GM21423 (cell line): ENCODE results near the gene TUBGCP6.

ENCODE experiments used
- ATAC-seq: cut with Tn5 transposase; IDR thresholded peaks from one replicate; pipeline ENCODE4 v1.9.1; 2021; ENCODE audit warnings: mild to moderate bottlenecking, moderate library complexity; ENCODE audit not compliant: unreplicated experiment

TUBGCP6 gene

GRCh38 chr22:50227579-50228215 lies 17.1 kb downstream of the TUBGCP6 start:
- no peak for ATAC-seq

GRCh38 chr22:50226875-50227165 lies 18.0 kb downstream of the TUBGCP6 start:
- ATAC-seq: no peak

- no peak for ATAC-seq
These were observed 18.6 kb downstream of the TUBGCP6 start for GRCh38 chr22:50226063-50226874.

- no peak for ATAC-seq
These were observed 19.4 kb downstream of the TUBGCP6 start for GRCh38 chr22:50225200-50225969.

- ATAC-seq: no peak
These were observed 20.8 kb downstream of the TUBGCP6 start for GRCh38 chr22:50224071-50224470.

- no peak for ATAC-seq
These were observed 22.3 kb downstream of the TUBGCP6 start for GRCh38 chr22:50222508-50222907.

- ATAC-seq: no peak
These were observed 23.2 kb downstream of the TUBGCP6 start for GRCh38 chr22:50221410-50222300.

- ATAC-seq: no peak
These were observed 24.0 kb downstream of the TUBGCP6 start for GRCh38 chr22:50220603-50221409.

GRCh38 chr22:50219800-50220602 lies 24.8 kb downstream of the TUBGCP6 start:
- no peak for ATAC-seq

- ATAC-seq: no peak
These were observed 25.7 kb downstream of the TUBGCP6 start for GRCh38 chr22:50218996-50219727.

GRCh38 chr22:50218153-50218995 lies 26.4 kb downstream of the TUBGCP6 start:
- no peak for ATAC-seq

GRCh38 chr22:50217543-50218152 lies 27.2 kb downstream of the TUBGCP6 start:
- no peak for ATAC-seq

- no peak for ATAC-seq
These were observed 27.9 kb downstream of the TUBGCP6 start for GRCh38 chr22:50216684-50217520.

- no peak for ATAC-seq
These were observed 28.7 kb downstream of the TUBGCP6 start for GRCh38 chr22:50216055-50216683.

GRCh38 chr22:50215297-50216054 lies 29.3 kb downstream of the TUBGCP6 start:
- ATAC-seq: no peak
